Fibroblast of lung (primary cell): ENCODE results near the gene USP6NL. TPM values are rescaled to one million over a fixed set of nuclear protein-coding genes. Genes with fewer than 3 reads are reported as not detected.

Source experiments
- DNase-seq, 2 donors: peaks; one replicate each; pipeline versions ENCODE4 v3.0.0 to v3.0.0-alpha.2; 2010; ENCODE audit warnings: low read depth in 2 of 2
- H2AFZ ChIP-seq: 2 replicates; pipeline ENCODE4 v1.5.1; 2012; ENCODE audit warnings: low read length, control low read depth, inconsistent platforms
- H3K27ac ChIP-seq: 2 replicates; pipeline ENCODE4 v1.5.1; 2011; ENCODE audit warnings: low read length, control low read depth; ENCODE audit not compliant: insufficient read depth
- H3K27me3 ChIP-seq: 2 replicates; pipeline ENCODE4 v1.5.1; 2011; ENCODE audit warnings: mild to moderate bottlenecking, low read length; ENCODE audit not compliant: control insufficient read depth, insufficient read depth
- H3K36me3 ChIP-seq: 2 replicates; pipeline ENCODE4 v1.5.1; 2011; ENCODE audit warnings: low read length; ENCODE audit not compliant: control insufficient read depth, insufficient read depth
- H3K4me1 ChIP-seq: 2 replicates; pipeline ENCODE4 v1.5.1; 2011; ENCODE audit warnings: low read length; ENCODE audit not compliant: control insufficient read depth, insufficient read depth; ENCODE audit errors: extremely low read depth
- H3K4me2 ChIP-seq: 2 replicates; pipeline ENCODE4 v1.5.1; 2011; ENCODE audit warnings: low read length, control low read depth; ENCODE audit not compliant: insufficient read depth; ENCODE audit errors: extremely low read depth
- H3K4me3 ChIP-seq, 4 experiments: fragments of 200-600 bp in 1 of 4; sonication (generic) in 1 of 4; replicated peaks in 1 of 4; 2 replicates each; pipeline ENCODE4 v1.5.1; 2011 to 2016; ENCODE audit warnings: low read length in 4 of 4, low read depth in 3 of 4, mild to moderate bottlenecking in 3 of 4, control low read depth in 2 of 4, inconsistent platforms in 1 of 4, mixed read lengths in 1 of 4; ENCODE audit not compliant: insufficient read depth in 1 of 4; ENCODE audit errors: control extremely low read depth in 1 of 4
- H3K79me2 ChIP-seq: 2 replicates; pipeline ENCODE4 v1.5.1; 2012; ENCODE audit warnings: mild to moderate bottlenecking, low read length, inconsistent platforms; ENCODE audit not compliant: control insufficient read depth, insufficient read depth
- H3K9ac ChIP-seq: 2 replicates; pipeline ENCODE4 v1.5.1; 2011; ENCODE audit warnings: mild to moderate bottlenecking, low read length, control low read depth; ENCODE audit not compliant: insufficient read depth
- H3K9me3 ChIP-seq: 2 replicates; pipeline ENCODE4 v1.5.1; 2012; ENCODE audit warnings: low read depth, low read length; ENCODE audit not compliant: control insufficient read depth, insufficient read depth
- H4K20me1 ChIP-seq: 2 replicates; pipeline ENCODE4 v1.5.1; 2011; ENCODE audit warnings: low read length; ENCODE audit not compliant: control insufficient read depth, insufficient read depth; ENCODE audit errors: extremely low read depth
- CTCF ChIP-seq, 2 donors: IDR thresholded peaks in 1 of 2; conservative IDR thresholded peaks in 1 of 2; 1 replicate in 1 of 2; 2 replicates in 1 of 2; pipeline ENCODE4 v1.5.1; 2011 to 2012; ENCODE audit warnings: low read length in 2 of 2, control low read depth in 1 of 2, inconsistent platforms in 1 of 2, low read depth in 1 of 2, mild to moderate bottlenecking in 1 of 2
- EZH2 ChIP-seq: IDR thresholded peaks from 2 replicates; pipeline ENCODE4 v1.5.1; 2012; ENCODE audit warnings: low read length, control low read depth, mild to moderate bottlenecking; ENCODE audit errors: missing control alignments
- polyA plus RNA-seq, 2 donors: library from polyadenylated mRNA; depleted of rRNA in 1 of 2; stranded (reverse) in 1 of 2; unstranded in 1 of 2; fragments of >200 nt; gene quantifications; 2 replicates each; pipeline ENCODE4 v1.2.1, GENCODE V29; 2011 to 2012; ENCODE audit warnings: missing spikeins in 1 of 2
- total RNA-seq: library from RNA; depleted of rRNA; stranded (reverse); fragments of >200 nt; gene quantifications from 2 replicates; pipeline ENCODE4 v1.2.1, GENCODE V29; 2014

Gene USP6NL
- total and polyA plus RNA-seq, 2 donors (not counting 1 experiment from before 2014, with no cell fraction given): 8.9 to 13.4 TPM

- H3K36me3 ChIP-seq: no peaks in the 10 kb centered on the region
- peaks cover 18% of the 10 kb centered on the region for H3K79me2 ChIP-seq
- no peaks in the 10 kb centered on the region for H3K9me3 ChIP-seq
- H3K9ac ChIP-seq: no peak overlapping the region
- H3K4me2 ChIP-seq: no peak overlapping the region
- H4K20me1 ChIP-seq: no peaks in the 10 kb centered on the region
- H3K27me3 ChIP-seq: no peaks in the 10 kb centered on the region
- no peak overlapping the region for H3K27ac ChIP-seq
- TF ChIP-seq CTCF (conservative IDR thresholded peaks at IDR 0.05 in 1 of 2, IDR thresholded peaks at IDR 0.05 in 1 of 2; ENCODE audit: low read depth in 1 of 2, low read length in 2 of 2) (no peak), EZH2 (no peak)
- no peak overlapping the region for H3K4me3 ChIP-seq
- H3K4me1 ChIP-seq: no peaks in the 10 kb centered on the region
- no peak overlapping the region for H2AFZ ChIP-seq
- DNase-seq: no peak
Measured at GRCh38 chr10:11597470-11597869, 14.0 kb downstream of the USP6NL start.

- Histone ChIP-seq H3K27me3 (no peaks in the 10 kb centered on the region), H3K79me2 (peaks cover 7% of the 10 kb centered on the region), H2AFZ (no peak overlapping the region), H3K9me3 (no peaks in the 10 kb centered on the region), H3K4me2 (no peak overlapping the region), H3K9ac (no peak overlapping the region), H4K20me1 (no peaks in the 10 kb centered on the region), H3K4me3 (no peak overlapping the region), H3K27ac (no peak overlapping the region), H3K4me1 (no peaks in the 10 kb centered on the region), H3K36me3 (no peaks in the 10 kb centered on the region)
- TF ChIP-seq EZH2 (no peak), CTCF (conservative IDR thresholded peaks at IDR 0.05 in 1 of 2, IDR thresholded peaks at IDR 0.05 in 1 of 2; ENCODE audit: low read depth in 1 of 2, low read length in 2 of 2) (no peak)
- DNase-seq: peak; percentile 64 to 73
Measured at GRCh38 chr10:11595395-11595692, 16.1 kb downstream of the USP6NL start.

- H3K36me3 ChIP-seq: no peaks in the 10 kb centered on the region
- H3K9ac ChIP-seq: no peak overlapping the region
- DNase-seq: no peak
- no peaks in the 10 kb centered on the region for H4K20me1 ChIP-seq
- H3K4me3 ChIP-seq: no peak overlapping the region
- no peaks in the 10 kb centered on the region for H3K9me3 ChIP-seq
- H3K79me2 ChIP-seq: peaks cover 3% of the 10 kb centered on the region
- H3K27ac ChIP-seq: peak overlapping the region; percentile 8
- H3K4me1 ChIP-seq: no peaks in the 10 kb centered on the region
- H2AFZ ChIP-seq: no peak overlapping the region
- TF ChIP-seq CTCF (conservative IDR thresholded peaks at IDR 0.05 in 1 of 2, IDR thresholded peaks at IDR 0.05 in 1 of 2; ENCODE audit: low read depth in 1 of 2, low read length in 2 of 2) (no peak), EZH2 (no peak)
- no peak overlapping the region for H3K4me2 ChIP-seq
- H3K27me3 ChIP-seq: no peaks in the 10 kb centered on the region
Measured at GRCh38 chr10:11594589-11595394, 16.7 kb downstream of the USP6NL start.
